22Rv1 (cell line): ENCODE results near the gene C16orf54.

Experiments
- ZFX ChIP-seq: fragments of 450-650 bp; IDR thresholded peaks from 2 replicates; pipeline ENCODE4 v1.6.1; 2017; ENCODE audit warnings: antibody characterized with exemption, borderline replicate concordance
- TF ChIP-seq, protein P1 (sequence below): fragments of 450-650 bp; IDR thresholded peaks from 2 replicates; pipeline ENCODE4 v1.5.1; 2017; ENCODE audit warnings: mild to moderate bottlenecking

DNA sequence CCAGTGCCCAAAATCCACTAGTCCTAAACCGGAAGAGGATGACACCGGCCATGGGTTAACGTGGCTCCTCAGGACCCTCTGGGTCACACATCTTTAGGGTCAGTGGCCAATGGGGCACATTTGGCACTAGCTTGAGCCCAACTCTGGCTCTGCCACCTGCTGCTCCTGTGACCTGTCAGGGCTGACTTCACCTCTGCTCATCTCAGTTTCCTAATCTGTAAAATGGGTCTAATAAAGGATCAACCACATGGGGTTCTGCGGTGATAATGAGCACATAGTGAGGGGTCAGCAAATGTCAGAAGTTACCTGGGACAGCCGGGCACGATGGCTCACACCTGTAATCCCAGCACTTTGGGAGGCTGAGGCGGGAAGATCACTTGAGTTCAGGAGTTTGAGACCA lies 48.4 kb downstream of the C16orf54 start:
- TF ChIP-seq, protein P1, sequence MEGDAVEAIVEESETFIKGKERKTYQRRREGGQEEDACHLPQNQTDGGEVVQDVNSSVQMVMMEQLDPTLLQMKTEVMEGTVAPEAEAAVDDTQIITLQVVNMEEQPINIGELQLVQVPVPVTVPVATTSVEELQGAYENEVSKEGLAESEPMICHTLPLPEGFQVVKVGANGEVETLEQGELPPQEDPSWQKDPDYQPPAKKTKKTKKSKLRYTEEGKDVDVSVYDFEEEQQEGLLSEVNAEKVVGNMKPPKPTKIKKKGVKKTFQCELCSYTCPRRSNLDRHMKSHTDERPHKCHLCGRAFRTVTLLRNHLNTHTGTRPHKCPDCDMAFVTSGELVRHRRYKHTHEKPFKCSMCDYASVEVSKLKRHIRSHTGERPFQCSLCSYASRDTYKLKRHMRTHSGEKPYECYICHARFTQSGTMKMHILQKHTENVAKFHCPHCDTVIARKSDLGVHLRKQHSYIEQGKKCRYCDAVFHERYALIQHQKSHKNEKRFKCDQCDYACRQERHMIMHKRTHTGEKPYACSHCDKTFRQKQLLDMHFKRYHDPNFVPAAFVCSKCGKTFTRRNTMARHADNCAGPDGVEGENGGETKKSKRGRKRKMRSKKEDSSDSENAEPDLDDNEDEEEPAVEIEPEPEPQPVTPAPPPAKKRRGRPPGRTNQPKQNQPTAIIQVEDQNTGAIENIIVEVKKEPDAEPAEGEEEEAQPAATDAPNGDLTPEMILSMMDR = no peak
- no peak for TF ChIP-seq ZFX
